HepG2 (cell line): Measurements from ENCODE around the gene RPL31. TPM values are rescaled to one million over a fixed set of nuclear protein-coding genes. Genes with fewer than 3 reads are reported as not detected.

Experiments used
- ATM ChIP-seq: fragments of 450-650 bp; IDR thresholded peaks from 2 replicates; pipeline ENCODE4 v1.7.1; 2017; ENCODE audit warnings: mild to moderate bottlenecking, borderline replicate concordance
- CHD2 ChIP-seq: IDR thresholded peaks from 2 replicates; pipeline ENCODE4 v1.6.1; 2011; ENCODE audit warnings: low read depth, low read length, improper control_type of control experiment
- HMGA1 ChIP-seq: sonication (generic); formaldehyde crosslinking; conservative IDR thresholded peaks from 2 replicates; pipeline ENCODE4 v1.4.0; 2020; ENCODE audit warnings: missing genetic modification reagents
- HNF4G ChIP-seq, 2 experiments: sonication (generic) in 1 of 2; formaldehyde crosslinking in 1 of 2; IDR thresholded peaks; 2 replicates each; pipeline versions ENCODE4 v1.4.0 to v1.6.1; 2011 to 2020; ENCODE audit warnings: borderline replicate concordance in 2 of 2, low read depth in 2 of 2, mild to moderate bottlenecking in 2 of 2, low read length in 1 of 2, missing genetic modification reagents in 1 of 2, moderate library complexity in 1 of 2
- KLF11 ChIP-seq: IDR thresholded peaks from 2 replicates; pipeline ENCODE4 v1.6.1; 2016; ENCODE audit warnings: missing compliant biosample characterization
- MIER2 ChIP-seq: IDR thresholded peaks from 2 replicates; pipeline ENCODE4 v1.6.1; 2016; ENCODE audit warnings: missing biosample characterization, missing genetic modification reagents
- PAF1 ChIP-seq: IDR thresholded peaks from 2 replicates; pipeline ENCODE4 v1.6.1; 2016; ENCODE audit warnings: missing genetic modification reagents, missing compliant biosample characterization
- RAD51 ChIP-seq: fragments of 450-650 bp; IDR thresholded peaks from 2 replicates; pipeline ENCODE4 v1.6.1; 2016; ENCODE audit warnings: borderline replicate concordance
- RBM22 ChIP-seq: fragments of 200-400 bp; formaldehyde crosslinking; optimal IDR thresholded peaks from 2 replicates; pipeline ENCODE3; 2017; ENCODE audit warnings: mild to moderate bottlenecking, low read length, moderate library complexity
- REXO4 ChIP-seq: sonication (generic); formaldehyde crosslinking; IDR thresholded peaks from 2 replicates; pipeline ENCODE4 v1.8.0; 2022; ENCODE audit warnings: missing genetic modification reagents, mild to moderate bottlenecking, borderline replicate concordance
- RXRB ChIP-seq: IDR thresholded peaks from 2 replicates; pipeline ENCODE4 v1.6.1; 2016; ENCODE audit warnings: borderline replicate concordance, missing genetic modification reagents, missing compliant biosample characterization
- SNRNP70 ChIP-seq: fragments of 200-400 bp; formaldehyde crosslinking; IDR thresholded peaks from 2 replicates; pipeline ENCODE4 v1.6.1; 2017; ENCODE audit warnings: mild to moderate bottlenecking, low read depth, low read length, moderate library complexity
- TEAD3 ChIP-seq: optimal IDR thresholded peaks from 2 replicates; pipeline ENCODE3; 2016; ENCODE audit warnings: borderline replicate concordance
- TOE1 ChIP-seq: sonication (generic); formaldehyde crosslinking; IDR thresholded peaks from 2 replicates; pipeline ENCODE4 v1.4.0; 2020; ENCODE audit warnings: mild to moderate bottlenecking, missing genetic modification reagents
- ZMYM3 ChIP-seq: sonication (generic); formaldehyde crosslinking; IDR thresholded peaks from 2 replicates; pipeline ENCODE4 v1.5.1; 2020; ENCODE audit warnings: mild to moderate bottlenecking, missing genetic modification reagents
- ZNF24 ChIP-seq: fragments of 450-650 bp; IDR thresholded peaks from 2 replicates; pipeline ENCODE4 v1.6.1; 2017; ENCODE audit warnings: antibody characterized with exemption, mild to moderate bottlenecking
- ZNF256 ChIP-seq: sonication (generic); formaldehyde crosslinking; conservative IDR thresholded peaks from 2 replicates; pipeline ENCODE4 v1.4.0; 2020; ENCODE audit warnings: missing genetic modification reagents
- ZNF264 ChIP-seq: sonication (generic); formaldehyde crosslinking; IDR thresholded peaks from 2 replicates; pipeline ENCODE4 v1.4.0; 2020; ENCODE audit warnings: missing genetic modification reagents
- ZNF337 ChIP-seq: sonication (generic); formaldehyde crosslinking; IDR thresholded peaks from 2 replicates; pipeline ENCODE4 v1.5.1; 2020; ENCODE audit warnings: missing genetic modification reagents, low read depth, mild to moderate bottlenecking, borderline replicate concordance
- ZNF430 ChIP-seq: sonication (generic); formaldehyde crosslinking; IDR thresholded peaks from 2 replicates; pipeline ENCODE4 v1.9.0; 2021; ENCODE audit warnings: mild to moderate bottlenecking, missing genetic modification reagents
- ZNF468 ChIP-seq: sonication (generic); formaldehyde crosslinking; IDR thresholded peaks from 2 replicates; pipeline ENCODE4 v1.8.0; 2022; ENCODE audit warnings: mild to moderate bottlenecking, moderate library complexity, missing genetic modification reagents
- ZNF557 ChIP-seq: sonication (generic); formaldehyde crosslinking; IDR thresholded peaks from 2 replicates; pipeline ENCODE4 v1.4.0; 2020; ENCODE audit warnings: missing genetic modification reagents
- ZNF558 ChIP-seq: sonication (generic); formaldehyde crosslinking; IDR thresholded peaks from 2 replicates; pipeline ENCODE4 v1.9.0; 2022; ENCODE audit warnings: mild to moderate bottlenecking, missing genetic modification reagents, borderline replicate concordance
- polyA plus RNA-seq, 8 experiments: library from polyadenylated mRNA; depleted of rRNA in 3 of 8; stranded (reverse) in 7 of 8; unstranded in 1 of 8; fragments of >200 nt; fragmentation: Illumina TruSeq in 4 of 8; extraction: Trizol in 4 of 8; gene quantifications; 2 replicates each; pipeline versions ENCODE4 v1.2.1 to v1.2.3, GENCODE V29; 2011 to 2016; ENCODE audit warnings: low read depth in 4 of 8, missing spikeins in 1 of 8, mixed read lengths in 1 of 8; ENCODE audit not compliant: insufficient read depth in 1 of 8
- total RNA-seq, 5 experiments: library from RNA; depleted of rRNA; stranded (reverse); fragments of >200 nt; fragmentation: Illumina TruSeq; extraction: Trizol; gene quantifications; 2 replicates each; pipeline ENCODE4 v1.2.3, GENCODE V29; 2016; ENCODE audit warnings: low read depth in 1 of 5
- TF ChIP-seq, protein P1 (sequence below), 2 experiments: sonication (generic) in 1 of 2; formaldehyde crosslinking in 1 of 2; IDR thresholded peaks; 2 replicates each; pipeline versions ENCODE4 v1.4.0 to v1.6.1; 2018 to 2020; ENCODE audit warnings: missing genetic modification reagents in 2 of 2, borderline replicate concordance in 1 of 2, low read depth in 1 of 2, mild to moderate bottlenecking in 1 of 2, missing biosample characterization in 1 of 2
- TF ChIP-seq, protein P2 (sequence below): sonication (generic); formaldehyde crosslinking; IDR thresholded peaks from 2 replicates; pipeline ENCODE4 v1.4.0; 2020; ENCODE audit warnings: low read depth, missing genetic modification reagents
- TF ChIP-seq, protein P3 (sequence below): sonication (generic); formaldehyde crosslinking; IDR thresholded peaks from 2 replicates; pipeline ENCODE4 v1.9.0; 2021; ENCODE audit warnings: missing genetic modification reagents, mild to moderate bottlenecking, borderline replicate concordance

Gene RPL31
- total and polyA plus RNA-seq, 2 of the 13 experiments (the other 11 are each of a cell fraction or from before 2014, with no cell fraction given): 3,331 to 3,582 TPM

DNA sequence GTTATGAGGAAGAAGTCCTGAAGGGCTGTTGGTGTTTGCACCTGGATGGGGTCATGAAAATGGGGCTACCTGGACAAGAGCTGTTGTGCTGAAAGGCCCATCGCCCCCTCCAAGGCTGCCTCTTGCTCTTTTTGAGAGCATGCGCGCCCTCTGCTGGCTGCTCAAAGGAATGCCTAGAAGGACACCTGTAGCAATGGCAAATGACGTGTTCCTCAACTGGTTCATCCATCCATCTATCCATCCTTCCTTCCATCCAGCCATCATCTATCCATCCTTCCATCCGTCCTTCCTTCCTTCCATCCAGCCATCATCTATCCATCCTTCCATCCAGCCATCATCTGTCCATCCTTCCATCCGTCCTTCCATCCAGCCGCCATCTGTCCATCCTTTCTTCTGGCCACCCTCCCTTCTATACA, 17.2 kb upstream of the RPL31 start (continued):
- TF ChIP-seq, protein P1, sequence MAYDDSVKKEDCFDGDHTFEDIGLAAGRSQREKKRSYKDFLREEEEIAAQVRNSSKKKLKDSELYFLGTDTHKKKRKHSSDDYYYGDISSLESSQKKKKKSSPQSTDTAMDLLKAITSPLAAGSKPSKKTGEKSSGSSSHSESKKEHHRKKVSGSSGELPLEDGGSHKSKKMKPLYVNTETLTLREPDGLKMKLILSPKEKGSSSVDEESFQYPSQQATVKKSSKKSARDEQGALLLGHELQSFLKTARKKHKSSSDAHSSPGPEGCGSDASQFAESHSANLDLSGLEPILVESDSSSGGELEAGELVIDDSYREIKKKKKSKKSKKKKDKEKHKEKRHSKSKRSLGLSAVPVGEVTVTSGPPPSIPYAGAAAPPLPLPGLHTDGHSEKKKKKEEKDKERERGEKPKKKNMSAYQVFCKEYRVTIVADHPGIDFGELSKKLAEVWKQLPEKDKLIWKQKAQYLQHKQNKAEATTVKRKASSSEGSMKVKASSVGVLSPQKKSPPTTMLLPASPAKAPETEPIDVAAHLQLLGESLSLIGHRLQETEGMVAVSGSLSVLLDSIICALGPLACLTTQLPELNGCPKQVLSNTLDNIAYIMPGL (CRISPR knock-in tag; IDR thresholded peaks at IDR 0.05; ENCODE audit: borderline replicate concordance in 1 of 2, low read depth in 1 of 2): peak in 1 of 2 experiments; percentile 68; a peak in 2 of 4 replicates
- TF ChIP-seq ZNF256 (CRISPR knock-in tag) (no peak), ATM (no peak), TOE1 (CRISPR knock-in tag) (no peak), TEAD3 (peak; percentile 81), ZNF558 (no peak), CHD2 (no peak), PAF1 (CRISPR knock-in tag) (no peak), HMGA1 (CRISPR knock-in tag) (no peak), KLF11 (CRISPR knock-in tag) (no peak), ZNF430 (CRISPR knock-in tag) (no peak), REXO4 (CRISPR knock-in tag) (no peak), ZMYM3 (CRISPR knock-in tag) (no peak), SNRNP70 (no peak), ZNF337 (CRISPR knock-in tag) (no peak), RXRB (peak; percentile 45; the same call in 1 of the 2 replicates), ZNF264 (CRISPR knock-in tag) (no peak), ZNF24 (0 out of 2 replicates have a peak, but pooled peaks have one; percentile 2), ZNF557 (CRISPR knock-in tag) (no peak), HNF4G (IDR thresholded peaks at IDR 0.05; ENCODE audit: borderline replicate concordance, low read depth, low read length) (no peak), HNF4G (CRISPR knock-in tag; IDR thresholded peaks at IDR 0.05; ENCODE audit: borderline replicate concordance, low read depth) (no peak), RBM22 (peak; percentile 74), MIER2 (no peak), ZNF468 (CRISPR knock-in tag) (0 out of 2 replicates have a peak, but pooled peaks have one; percentile 38), RAD51 (no peak)
- TF ChIP-seq, protein P2, sequence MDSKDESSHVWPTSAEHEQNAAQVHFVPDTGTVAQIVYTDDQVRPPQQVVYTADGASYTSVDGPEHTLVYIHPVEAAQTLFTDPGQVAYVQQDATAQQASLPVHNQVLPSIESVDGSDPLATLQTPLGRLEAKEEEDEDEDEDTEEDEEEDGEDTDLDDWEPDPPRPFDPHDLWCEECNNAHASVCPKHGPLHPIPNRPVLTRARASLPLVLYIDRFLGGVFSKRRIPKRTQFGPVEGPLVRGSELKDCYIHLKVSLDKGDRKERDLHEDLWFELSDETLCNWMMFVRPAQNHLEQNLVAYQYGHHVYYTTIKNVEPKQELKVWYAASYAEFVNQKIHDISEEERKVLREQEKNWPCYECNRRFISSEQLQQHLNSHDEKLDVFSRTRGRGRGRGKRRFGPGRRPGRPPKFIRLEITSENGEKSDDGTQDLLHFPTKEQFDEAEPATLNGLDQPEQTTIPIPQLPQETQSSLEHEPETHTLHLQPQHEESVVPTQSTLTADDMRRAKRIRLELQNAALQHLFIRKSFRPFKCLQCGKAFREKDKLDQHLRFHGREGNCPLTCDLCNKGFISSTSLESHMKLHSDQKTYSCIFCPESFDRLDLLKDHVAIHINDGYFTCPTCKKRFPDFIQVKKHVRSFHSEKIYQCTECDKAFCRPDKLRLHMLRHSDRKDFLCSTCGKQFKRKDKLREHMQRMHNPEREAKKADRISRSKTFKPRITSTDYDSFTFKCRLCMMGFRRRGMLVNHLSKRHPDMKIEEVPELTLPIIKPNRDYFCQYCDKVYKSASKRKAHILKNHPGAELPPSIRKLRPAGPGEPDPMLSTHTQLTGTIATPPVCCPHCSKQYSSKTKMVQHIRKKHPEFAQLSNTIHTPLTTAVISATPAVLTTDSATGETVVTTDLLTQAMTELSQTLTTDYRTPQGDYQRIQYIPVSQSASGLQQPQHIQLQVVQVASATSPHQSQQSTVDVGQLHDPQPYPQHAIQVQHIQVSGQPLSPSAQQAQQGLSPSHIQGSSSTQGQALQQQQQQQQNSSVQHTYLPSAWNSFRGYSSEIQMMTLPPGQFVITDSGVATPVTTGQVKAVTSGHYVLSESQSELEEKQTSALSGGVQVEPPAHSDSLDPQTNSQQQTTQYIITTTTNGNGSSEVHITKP (CRISPR knock-in tag): no peak
- TF ChIP-seq, protein P3, sequence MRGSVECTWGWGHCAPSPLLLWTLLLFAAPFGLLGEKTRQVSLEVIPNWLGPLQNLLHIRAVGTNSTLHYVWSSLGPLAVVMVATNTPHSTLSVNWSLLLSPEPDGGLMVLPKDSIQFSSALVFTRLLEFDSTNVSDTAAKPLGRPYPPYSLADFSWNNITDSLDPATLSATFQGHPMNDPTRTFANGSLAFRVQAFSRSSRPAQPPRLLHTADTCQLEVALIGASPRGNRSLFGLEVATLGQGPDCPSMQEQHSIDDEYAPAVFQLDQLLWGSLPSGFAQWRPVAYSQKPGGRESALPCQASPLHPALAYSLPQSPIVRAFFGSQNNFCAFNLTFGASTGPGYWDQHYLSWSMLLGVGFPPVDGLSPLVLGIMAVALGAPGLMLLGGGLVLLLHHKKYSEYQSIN (CRISPR knock-in tag): no peak
